Activated CD8-positive, alpha-beta memory T cell treated with anti-CD3 and anti-CD28 coated beads, Interleukin-2, amount 50 U/mL, for 4 hours (primary cell): Measurements from ENCODE around the gene SNRPD3.
"Not testable (repeated sequence)": the region's sequence is repeated elsewhere in the genome, so short reads cannot be mapped to it uniquely, and the experiment has no call there.

Experiments
- DNase-seq: peaks from one replicate; pipeline ENCODE4 v3.0.0-alpha.2; 2020

Gene SNRPD3

DNA sequence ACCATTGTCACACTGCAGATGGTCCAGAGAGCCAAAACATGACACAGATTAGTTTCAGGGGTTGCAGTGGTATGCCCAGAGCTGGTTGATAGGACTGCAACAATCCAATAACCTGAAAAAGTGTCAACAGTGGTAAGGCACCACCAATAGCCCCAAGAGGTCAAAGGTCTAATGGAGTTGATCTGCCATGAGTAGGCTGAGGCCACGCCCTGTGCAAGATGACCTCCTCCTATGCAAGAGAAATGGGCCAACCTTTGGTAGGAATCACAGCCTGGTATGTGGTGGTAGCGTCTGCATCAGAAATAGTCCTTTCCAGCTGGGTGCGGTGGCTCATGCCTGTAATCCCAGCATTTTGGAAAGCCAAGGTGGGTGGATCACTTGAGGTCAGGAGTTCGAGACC, 20.5 kb upstream of the SNRPD3 start:
- DNase-seq, result no peak

DNA sequence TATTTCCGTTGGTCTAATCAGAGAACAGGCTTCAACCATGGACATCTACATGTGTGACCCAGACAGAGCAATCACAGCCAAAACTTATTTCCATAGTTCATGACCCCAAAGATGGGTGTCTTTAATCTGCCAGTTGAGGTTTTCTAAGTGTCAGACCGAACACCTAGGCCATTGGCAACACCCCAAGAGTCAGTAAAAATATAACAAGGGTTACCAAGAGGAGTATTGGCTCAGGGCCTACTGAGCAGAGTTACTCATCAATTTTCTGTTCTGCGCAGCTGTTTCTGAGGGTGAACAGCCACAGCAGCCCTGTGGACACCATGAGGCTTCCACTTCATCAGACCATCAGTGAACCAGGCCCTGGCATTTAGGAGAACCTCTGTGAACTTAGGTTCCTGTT, 19.7 kb upstream of the SNRPD3 start:
- no peak for DNase-seq

DNA sequence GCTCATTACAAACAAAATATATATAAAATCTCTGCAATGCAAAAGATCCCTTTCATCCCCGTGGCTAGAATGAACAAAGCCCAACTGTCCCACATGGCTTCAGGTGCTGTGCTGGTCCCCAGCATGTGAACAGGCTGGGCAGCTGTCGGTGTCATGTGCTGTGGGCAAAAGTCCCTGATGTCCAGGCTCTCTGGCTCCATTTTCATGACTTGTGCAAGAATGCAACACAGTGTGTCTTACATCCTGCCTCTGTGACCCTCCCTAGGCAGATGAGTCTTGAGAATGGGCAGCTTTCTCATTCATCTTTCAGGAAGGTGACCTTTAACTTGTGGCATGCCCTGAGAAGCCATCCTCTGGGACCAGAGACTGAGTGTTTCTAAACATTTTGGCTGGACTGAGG, 15.3 kb upstream of the SNRPD3 start:
- DNase-seq, result no peak

DNA sequence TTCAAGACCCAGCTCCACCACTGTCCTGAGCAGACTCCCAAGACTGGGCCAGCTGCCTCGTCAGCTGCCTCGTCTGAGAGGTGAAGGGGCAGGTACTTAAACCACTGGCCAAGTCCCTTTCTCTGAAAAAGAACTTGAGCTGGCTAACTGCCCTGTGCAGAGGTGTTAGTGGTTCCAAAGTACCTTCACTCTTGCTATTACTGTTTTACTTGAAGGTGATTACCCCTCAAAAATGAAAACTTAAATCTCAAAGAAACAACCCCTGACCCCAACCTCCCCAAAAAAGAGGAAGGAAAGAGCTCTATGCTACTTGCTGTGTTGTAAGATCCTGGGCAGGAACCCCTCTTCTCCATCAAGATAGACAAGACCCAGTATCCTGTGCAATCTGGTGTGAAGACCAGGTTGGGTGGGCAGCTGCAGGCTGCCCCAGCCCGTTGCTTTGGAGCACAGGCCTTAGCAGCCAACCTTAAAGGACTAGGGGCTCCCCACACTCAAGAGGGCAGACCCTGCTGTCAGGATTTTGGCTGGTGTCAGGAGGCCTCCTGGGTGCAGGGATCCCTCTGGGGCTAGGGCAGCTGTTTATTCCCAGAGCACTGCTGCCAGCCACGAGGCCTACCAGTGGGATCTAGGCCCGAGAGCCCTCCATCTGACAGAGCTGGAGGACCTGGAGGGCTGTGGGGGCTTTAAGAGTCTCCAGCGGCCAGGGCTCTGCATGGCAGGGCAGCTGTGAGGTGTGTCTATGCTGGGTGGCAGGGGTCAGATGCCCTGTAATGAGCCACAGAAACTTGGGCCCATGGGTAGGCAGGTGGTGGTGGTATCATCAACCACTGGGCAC, 13.9 kb upstream of the SNRPD3 start:
- DNase-seq, result no peak

DNA sequence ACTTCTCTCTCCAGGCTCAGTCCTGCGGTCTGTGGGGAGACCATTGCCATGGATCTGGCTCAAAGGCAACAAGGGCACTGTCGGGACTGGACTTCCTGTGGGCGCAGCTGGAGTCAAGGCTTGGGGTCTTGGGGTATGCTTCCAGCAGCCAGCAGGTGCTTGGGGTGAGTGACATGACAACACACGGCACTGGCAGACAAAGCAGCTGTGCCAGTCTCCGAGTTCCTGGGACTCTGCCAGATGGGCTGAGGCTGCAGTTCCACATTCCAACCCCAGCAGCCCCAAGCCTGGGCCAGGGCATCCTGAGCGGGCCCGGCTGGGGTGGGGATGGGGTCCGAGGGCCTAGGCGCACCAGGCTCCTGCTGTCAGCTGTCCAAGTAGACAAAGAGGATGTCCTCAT, 13.2 kb upstream of the SNRPD3 start:
- DNase-seq, result no peak

DNA sequence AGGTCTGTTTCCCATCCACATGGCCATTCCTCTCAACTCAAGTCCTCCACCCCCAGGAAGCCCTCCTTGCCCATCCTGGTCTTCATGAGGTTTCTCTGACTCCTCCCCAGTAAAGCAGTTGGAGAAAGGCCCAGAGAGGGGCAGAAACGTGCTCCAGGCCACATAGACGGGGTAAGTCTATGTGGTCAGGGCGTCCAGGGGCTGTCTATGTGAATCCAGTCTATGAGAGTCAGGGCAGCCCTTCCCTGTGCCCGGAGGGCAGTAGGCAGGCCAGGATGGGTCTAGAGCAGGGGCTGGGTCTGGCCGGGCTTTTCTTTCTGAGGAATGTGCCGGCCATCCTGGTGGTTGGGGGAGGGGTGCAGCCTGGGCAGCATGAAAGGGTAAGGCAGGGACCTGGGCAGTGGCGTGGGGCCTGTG, 12.6 kb upstream of the SNRPD3 start:
- no peak for DNase-seq

DNA sequence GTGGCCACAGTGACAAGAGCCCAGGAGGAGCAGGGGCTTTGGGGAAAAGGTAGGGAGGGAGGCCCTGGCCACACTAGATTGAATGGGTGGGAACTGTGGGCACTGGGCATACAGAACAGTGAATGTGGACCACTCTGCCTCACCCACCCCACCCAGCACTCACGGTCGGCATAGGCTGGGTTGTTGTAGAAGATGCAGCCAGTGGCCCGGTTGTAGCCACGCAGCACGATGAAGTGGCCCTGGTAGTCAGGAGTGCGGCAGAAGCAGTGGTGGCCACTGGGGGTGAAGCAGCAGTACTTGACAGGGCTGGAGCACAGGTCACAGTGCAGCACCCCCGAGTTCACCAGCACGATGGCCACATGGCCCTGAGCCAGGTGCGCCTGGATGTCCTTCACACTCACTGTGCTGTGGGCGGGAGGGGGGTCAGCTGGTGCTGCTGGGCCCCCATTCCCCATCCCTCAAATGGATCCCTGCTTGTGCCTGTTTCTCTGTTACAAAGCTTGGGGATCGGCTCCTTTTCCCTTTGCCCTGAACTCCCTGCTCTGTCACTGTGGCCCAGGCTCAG, 12.0 kb upstream of the SNRPD3 start:
- DNase-seq, result no peak

DNA sequence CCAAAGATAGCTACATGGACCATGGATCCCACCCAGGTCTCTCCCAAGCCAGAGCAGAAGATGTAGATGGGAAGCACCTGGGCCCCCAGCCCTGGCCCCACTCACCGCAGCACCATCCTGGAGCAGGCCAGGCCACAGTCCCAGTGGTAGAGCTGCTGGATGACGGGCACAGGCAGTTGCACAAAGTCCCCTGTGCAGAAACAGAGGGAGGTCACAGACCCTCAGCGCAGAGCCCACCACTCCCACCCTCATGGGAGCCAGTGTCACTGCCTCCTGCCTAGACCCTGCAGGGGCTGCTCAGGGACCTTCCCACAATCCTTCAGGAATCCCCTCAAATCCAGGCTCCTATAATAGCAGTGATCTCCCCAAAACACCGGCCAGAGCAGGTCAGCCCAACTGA, 7.0 kb upstream of the SNRPD3 start:
- no peak for DNase-seq

DNA sequence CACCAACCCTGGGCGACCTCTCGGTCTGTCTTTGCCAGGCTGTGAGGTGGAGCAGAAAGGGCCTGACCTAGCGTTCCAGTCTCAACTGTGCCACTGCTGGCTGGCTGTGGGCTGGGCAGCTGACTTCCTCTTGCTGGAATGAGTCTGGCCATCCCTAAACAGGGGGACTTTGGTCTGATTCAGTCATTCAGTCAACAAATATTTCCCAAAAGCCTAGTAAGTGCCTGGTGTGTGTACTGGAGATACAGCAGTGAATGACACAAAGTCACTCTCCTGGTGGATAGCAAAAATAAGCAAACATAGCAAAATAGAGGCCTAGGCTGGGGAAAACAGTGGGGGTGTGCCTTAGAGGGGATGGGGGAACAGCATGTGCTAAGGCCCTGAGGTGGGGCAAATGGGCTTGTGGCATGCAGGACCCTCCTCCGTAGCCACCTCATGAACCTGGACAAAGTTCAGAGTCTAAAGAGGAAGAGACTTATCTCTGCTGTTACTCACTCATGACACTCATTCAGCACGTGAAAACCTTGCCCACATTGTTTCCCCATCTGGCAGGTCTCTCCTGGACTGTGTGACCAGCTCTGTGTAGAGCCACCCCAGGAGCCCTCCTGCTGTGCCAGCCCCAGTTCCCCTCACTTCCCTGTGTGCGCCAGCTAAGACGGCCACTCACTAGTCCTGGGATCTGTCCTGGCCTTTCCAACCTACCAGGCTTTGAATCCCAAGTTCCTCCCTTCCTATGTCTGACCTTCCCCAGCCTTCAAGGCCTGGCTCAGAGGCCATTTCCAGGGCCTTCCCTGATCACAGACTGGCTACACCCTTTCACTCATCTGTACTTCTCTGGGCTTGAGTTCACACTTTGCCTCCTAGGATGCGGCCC, 5.5 kb upstream of the SNRPD3 start:
- no peak for DNase-seq

DNA sequence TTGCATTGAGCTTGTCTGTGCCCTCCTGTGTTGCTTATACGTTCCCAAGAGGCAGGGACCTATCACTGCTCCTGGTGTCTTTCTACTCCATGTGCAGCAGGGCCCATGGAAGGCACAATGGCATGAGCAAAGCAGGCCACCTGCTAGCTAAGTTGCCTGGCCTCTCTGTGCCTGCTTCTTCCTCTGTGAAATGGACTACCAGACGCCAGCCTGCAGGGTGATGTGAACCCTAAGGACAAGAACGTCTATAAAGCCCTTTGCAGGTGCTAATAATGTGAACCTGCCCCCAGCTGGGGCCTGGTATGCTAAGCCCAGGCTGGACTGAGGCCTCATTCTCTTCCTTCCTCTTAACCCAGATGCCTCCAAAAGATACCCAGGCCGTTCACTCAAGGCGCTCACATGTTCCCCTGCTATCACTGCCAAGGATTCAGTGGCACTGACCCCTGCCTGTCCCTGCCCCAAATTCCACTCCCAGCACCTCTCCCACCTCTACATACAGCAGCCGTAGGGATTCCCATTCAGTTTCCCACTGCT, 4.8 kb upstream of the SNRPD3 start:
- no peak for DNase-seq

DNA sequence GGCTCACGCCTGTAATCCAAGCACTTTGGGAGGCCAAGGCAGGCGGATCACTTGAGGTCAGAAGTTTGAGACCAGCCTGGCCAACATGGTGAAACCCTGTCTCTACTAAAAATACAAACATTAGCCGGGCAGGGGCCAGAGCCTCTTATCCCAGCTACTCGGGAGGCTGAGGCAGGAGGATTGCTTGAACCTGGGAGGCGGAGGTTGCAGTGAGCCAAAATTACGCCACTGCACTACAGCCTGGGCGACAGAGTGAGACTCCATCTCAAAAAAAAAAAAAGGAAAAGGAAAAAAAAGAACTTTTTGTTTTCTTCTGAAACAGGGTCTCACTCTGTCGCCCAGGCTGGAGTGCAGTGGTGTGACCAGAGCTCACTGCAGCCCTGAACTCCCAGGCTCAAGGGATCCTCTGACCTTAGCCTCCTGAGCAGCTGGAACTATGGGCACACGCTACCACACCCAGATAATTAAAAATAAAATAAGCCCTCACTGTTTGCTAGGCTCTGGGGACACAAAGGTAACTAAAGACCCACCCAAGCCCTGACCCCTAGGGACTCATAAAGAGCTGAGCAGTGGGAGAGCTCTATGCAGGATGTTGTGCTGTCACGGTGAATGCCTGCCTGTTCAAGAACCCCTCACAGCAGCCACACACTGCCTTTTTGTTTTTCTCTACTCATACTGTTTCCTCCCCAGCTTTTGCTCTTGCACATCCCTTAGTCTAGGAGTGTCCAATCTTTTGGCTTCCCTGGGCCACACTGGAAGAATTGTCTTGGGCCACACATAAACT, 3.1 kb upstream of the SNRPD3 start:
- DNase-seq, result not testable (repeated sequence)

DNA sequence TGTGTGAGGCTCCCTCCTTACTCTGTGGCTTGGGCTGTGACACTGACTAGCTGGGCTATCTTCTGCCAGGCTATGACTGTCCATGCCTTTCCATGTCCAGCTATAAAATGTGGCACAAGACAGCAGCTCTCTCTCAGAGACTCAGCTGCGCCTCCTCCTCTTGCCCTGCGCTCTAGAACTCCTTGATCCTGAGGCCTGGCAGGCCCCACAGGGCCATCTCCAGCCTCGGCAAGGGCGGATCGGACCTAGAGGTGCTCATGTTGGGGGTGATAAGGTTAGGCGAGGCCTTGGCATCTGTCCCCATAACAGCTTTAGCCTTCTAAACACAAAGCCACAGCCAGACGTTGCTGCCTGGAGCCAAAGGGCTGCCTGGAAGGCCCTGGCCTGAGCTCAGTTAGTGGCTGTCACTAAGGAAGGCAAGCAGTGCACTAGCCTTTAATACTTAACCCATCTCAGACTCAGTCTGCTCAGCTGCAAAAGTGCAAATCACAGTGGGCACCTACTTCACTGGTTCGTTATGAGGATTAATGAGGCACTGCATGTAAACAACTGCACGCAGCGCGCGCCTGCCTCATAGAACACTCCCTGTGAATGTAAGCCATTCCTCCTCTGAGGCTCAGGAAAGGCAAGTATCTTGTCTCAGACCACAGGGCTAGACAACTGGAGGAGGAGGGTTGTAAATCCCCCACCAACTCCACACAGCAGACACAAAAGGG, 2.0 kb upstream of the SNRPD3 start:
- DNase-seq, result no peak

DNA sequence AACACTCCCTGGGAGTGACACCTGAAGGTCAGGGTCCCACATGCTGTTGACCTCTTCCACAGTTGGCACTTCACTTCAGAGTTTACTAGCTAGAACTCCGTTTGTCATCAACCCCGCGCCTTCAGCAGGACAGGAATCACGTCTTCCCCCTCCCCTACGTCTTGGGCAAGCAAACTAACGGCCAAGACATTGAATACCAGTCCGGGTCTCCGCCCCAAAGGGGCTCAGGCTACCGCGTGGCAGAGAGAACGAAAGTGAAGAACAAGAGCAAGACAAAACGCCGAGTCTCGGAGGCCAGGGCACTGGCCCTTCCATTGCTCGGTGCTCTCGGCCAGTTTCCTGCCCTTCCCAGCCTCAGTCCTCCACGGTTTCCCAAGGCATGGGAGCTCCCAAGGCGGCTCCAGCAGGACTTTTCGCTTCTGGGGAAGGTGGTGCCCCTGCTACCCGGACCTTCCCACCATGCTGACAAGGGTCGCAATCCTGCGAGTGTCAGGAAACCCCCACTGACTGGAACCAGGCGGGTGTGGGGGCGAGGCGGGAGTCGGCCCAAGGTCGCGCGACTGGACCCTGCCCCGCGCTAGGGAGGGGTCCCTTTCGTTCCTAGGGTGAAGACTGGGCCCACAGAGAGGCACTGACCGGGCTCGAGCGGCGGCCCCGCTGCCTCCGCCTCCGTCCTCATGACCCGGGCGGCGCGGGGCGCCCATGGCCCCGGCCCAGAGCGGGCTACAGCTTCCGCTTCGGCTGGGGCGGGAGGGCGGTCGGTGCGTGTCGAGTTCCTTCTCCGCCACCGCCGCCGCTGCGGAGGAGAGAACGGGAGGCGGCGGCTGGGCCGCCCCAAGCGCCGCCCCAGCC, 1.3 kb upstream of the SNRPD3 start, which contains the start of gene GUCD1:
GUCD1 (minus strand) TSS at position 826 of the 852 bp plus-strand sequence; CDS start at position 679, 147 bp downstream.
- DNase-seq, result peak; percentile 41

DNA sequence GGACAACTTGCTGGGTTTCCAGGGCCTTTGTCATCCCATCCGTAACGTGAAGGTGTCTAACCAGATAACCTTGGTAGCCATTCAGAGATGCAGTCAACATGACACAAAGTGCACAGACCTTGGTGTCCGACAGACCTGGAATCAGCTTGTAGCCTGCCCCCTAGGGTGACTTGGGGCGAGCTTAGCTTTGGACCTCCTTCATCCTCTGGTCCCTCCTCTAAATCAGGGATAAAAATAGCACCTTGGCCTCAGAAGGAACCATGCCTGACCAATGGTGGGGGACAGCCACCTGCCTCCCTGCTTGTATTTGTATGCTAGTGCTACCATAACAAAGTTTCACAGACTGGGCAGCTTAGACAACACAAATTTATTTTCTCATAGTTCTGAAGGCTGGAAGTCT, 3.7 kb downstream of the SNRPD3 start:
- no peak for DNase-seq

DNA sequence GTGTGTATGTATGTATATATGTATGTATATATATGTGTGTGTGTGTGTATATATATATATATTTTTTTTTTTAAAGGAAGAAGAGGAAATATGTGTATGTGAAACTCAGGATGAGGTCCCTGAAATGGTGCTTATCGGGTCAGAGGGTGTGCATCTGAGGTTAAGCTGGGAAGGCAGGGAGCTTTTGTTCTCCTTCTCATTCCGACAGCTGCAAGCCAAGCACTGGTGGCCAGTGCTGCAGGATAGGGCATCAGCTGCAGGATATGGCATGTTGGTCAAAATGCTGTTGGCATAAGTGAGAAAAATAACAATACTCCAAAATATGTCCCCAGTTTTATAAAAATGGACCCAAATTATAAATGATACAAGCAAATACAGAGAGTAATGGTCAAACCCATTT, 7.4 kb downstream of the SNRPD3 start:
- DNase-seq, result no peak

DNA sequence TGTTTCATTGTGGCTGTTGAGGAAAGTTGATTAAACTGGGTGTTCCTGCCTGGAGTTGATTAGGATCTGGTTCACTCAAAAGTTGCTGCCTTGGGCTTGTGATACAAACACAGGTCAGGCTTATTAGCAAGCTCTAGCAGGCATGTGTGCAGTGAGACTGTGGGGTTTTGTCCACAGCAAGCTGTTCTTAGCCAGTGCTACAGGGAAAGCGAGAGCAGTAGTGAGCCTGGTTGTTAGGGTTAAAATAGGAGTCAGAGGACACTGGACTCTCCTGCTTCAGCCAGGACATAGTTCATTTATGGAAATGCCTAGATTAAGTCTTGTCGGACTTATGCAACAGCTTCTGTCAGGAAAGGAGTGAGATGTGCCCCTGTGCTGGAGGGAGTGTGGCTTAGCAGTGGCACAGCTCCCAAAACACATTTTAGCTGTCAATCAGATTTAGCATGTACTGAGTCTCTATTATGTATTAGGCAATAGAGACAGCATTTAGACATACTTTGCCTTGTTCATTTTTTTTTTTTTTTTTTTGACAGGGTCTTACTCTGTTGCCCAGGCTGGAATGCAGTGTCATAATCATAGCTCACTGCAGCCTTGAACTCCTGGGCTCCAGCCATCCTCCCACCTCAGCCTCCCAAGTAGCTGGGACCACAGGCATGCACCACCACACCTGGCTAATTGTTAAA, 8.7 kb downstream of the SNRPD3 start:
- DNase-seq, result no peak

DNA sequence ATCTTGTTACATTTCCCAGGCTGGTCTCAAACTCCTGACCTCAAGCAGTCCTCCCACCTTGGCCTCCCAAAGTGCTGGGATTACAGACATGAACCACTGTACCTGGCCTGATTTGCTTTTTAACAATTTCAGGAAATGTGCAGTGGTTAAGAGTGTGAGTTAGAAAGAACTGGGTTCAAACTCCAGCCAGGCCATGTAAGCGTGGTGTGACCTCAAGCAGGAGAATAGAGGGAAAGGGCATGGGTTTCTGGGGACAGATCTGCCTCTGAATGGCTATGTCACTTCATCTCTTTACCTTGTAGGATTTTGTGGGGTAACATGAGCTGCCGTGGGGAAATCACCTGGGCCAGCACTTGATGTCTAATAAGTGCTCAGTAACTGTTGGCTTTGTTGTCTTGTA, 9.3 kb downstream of the SNRPD3 start:
- DNase-seq, result no peak

DNA sequence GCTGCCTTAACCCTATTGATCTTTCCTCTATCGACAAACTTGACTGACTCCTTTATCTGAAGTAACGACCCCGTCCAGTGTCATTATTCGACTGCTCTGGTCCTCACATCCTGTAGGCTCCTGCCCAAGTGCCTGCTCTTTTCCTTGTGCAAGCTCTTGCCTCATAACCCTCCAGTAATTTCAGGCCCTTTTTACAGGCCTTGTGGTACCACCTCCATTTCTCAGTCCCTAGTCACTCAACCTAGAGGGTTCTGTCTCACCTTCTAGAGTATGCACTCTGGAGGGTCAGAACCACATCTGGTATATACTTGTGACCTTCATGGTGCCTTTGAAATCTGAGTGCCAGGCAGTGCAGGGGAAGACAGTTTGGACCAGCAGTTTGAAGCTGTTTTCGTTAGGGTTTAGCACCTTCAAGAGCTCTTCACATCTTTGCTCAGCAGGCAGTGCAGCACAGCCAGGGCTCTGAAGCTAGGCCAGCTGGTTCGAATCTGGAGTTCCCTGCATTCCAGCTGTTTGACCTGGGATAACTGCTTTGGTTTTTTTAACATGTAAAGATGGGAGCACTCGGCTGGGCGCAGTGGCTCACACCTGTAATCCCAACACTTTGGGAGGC, 11.2 kb downstream of the SNRPD3 start:
- DNase-seq, result no peak

DNA sequence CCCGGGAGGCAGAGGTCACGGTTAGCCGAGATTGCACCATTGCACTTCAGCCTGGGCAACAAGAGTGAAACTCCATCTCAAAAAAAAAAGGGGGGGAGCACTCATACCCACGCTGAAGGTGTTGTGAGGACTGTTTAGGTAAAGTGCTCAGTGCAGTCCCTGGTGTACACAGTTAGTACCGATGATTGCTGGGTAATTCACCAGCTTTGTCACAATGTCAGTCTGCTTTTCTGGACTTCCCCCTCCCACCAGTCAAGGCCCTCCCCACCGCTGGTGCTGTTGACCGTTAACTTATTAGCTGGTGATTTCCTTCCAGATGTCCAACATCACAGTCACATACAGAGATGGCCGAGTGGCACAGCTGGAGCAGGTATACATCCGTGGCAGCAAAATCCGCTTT, 11.9 kb downstream of the SNRPD3 start:
- DNase-seq, result no peak

DNA sequence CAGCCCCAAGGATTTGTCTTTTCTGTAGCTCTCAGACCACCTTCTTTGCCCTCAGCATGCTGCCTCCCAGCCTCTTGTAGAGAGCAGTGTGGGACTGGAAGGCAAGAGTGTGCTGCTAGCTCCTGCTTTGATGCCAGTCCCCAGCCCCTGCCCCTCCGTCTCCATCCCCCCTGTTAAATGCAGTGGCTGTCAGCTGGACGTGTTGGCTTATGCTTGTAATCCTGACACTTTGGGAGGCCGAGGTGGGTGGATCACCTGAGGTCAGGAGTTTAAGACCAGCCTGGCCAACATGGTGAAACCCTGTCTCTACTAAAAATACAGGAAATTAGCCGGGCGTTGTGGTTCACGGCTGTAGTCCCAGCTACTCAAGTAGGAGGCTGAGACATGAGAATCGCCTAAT, 15.5 kb downstream of the SNRPD3 start:
- DNase-seq, result no peak
